ENCODE data around the gene YOD1.

YOD1 gene

GRCh38 chr1:207019161-207019560, 31.8 kb downstream of the YOD1 start:
- Histone ChIP-seq H3K4me2 (ENCODE audit: insufficient read depth, low read length) (no peak overlapping the region), H2AFZ (ENCODE audit: low read depth, low read length) (no peak overlapping the region), H3K4me3 (ENCODE audit: low read depth in 1 of 2, low read length in 2 of 2) (no peak overlapping the region), H3K9me3 (ENCODE audit: insufficient read depth, low read length, severe bottlenecking) (no peaks in the 10 kb centered on the region), H3K4me1 (ENCODE audit: insufficient read depth, low read length) (no peaks in the 10 kb centered on the region), H3K36me3 (ENCODE audit: insufficient read depth, low read length) (no peaks in the 10 kb centered on the region), H3K9ac (ENCODE audit: low read depth, low read length) (no peak overlapping the region), H3K79me2 (ENCODE audit: insufficient read depth, low read length) (no peaks in the 10 kb centered on the region), H4K20me1 (ENCODE audit: insufficient read depth, low read length) (no peaks in the 10 kb centered on the region), H3K27me3 (ENCODE audit: insufficient read depth, low read length, poor library complexity) (peaks cover 20% of the 10 kb centered on the region), H3K27ac (ENCODE audit: low read length) (no peak overlapping the region)
- no peak for TF ChIP-seq EZH2 (IDR thresholded peaks at IDR 0.05; ENCODE audit: borderline replicate concordance, low read depth, low read length, severe bottlenecking)
- TF ChIP-seq, protein P1, sequence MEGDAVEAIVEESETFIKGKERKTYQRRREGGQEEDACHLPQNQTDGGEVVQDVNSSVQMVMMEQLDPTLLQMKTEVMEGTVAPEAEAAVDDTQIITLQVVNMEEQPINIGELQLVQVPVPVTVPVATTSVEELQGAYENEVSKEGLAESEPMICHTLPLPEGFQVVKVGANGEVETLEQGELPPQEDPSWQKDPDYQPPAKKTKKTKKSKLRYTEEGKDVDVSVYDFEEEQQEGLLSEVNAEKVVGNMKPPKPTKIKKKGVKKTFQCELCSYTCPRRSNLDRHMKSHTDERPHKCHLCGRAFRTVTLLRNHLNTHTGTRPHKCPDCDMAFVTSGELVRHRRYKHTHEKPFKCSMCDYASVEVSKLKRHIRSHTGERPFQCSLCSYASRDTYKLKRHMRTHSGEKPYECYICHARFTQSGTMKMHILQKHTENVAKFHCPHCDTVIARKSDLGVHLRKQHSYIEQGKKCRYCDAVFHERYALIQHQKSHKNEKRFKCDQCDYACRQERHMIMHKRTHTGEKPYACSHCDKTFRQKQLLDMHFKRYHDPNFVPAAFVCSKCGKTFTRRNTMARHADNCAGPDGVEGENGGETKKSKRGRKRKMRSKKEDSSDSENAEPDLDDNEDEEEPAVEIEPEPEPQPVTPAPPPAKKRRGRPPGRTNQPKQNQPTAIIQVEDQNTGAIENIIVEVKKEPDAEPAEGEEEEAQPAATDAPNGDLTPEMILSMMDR (IDR thresholded peaks at IDR 0.05; ENCODE audit: borderline replicate concordance, extremely low read depth, low read length, poor library complexity, severe bottlenecking): no peak
- DNase-seq (no peak), ATAC-seq (ENCODE audit: insufficient read depth, low read depth) (no peak)

- H3K4me1 ChIP-seq (ENCODE audit: insufficient read depth, low read length): no peaks in the 10 kb centered on the region
- ATAC-seq (ENCODE audit: insufficient read depth, low read depth) (no peak), DNase-seq (no peak)
- no peak overlapping the region for H3K4me2 ChIP-seq (ENCODE audit: insufficient read depth, low read length)
- H3K36me3 ChIP-seq (ENCODE audit: insufficient read depth, low read length): no peaks in the 10 kb centered on the region
- TF ChIP-seq, protein P1 (IDR thresholded peaks at IDR 0.05; ENCODE audit: borderline replicate concordance, extremely low read depth, low read length, poor library complexity, severe bottlenecking): no peak
- TF ChIP-seq EZH2 (IDR thresholded peaks at IDR 0.05; ENCODE audit: borderline replicate concordance, low read depth, low read length, severe bottlenecking): no peak
- no peaks in the 10 kb centered on the region for H3K79me2 ChIP-seq (ENCODE audit: insufficient read depth, low read length)
- H3K4me3 ChIP-seq (ENCODE audit: low read depth in 1 of 2, low read length in 2 of 2): no peak overlapping the region
- H3K9ac ChIP-seq (ENCODE audit: low read depth, low read length): no peak overlapping the region
- no peaks in the 10 kb centered on the region for H3K9me3 ChIP-seq (ENCODE audit: insufficient read depth, low read length, severe bottlenecking)
- no peak overlapping the region for H3K27ac ChIP-seq (ENCODE audit: low read length)
- H2AFZ ChIP-seq (ENCODE audit: low read depth, low read length): no peak overlapping the region
- peaks cover 20% of the 10 kb centered on the region for H3K27me3 ChIP-seq (ENCODE audit: insufficient read depth, low read length, poor library complexity)
- no peaks in the 10 kb centered on the region for H4K20me1 ChIP-seq (ENCODE audit: insufficient read depth, low read length)
Observed at GRCh38 chr1:207018707-207019106, 32.3 kb downstream of the YOD1 start.

DNA sequence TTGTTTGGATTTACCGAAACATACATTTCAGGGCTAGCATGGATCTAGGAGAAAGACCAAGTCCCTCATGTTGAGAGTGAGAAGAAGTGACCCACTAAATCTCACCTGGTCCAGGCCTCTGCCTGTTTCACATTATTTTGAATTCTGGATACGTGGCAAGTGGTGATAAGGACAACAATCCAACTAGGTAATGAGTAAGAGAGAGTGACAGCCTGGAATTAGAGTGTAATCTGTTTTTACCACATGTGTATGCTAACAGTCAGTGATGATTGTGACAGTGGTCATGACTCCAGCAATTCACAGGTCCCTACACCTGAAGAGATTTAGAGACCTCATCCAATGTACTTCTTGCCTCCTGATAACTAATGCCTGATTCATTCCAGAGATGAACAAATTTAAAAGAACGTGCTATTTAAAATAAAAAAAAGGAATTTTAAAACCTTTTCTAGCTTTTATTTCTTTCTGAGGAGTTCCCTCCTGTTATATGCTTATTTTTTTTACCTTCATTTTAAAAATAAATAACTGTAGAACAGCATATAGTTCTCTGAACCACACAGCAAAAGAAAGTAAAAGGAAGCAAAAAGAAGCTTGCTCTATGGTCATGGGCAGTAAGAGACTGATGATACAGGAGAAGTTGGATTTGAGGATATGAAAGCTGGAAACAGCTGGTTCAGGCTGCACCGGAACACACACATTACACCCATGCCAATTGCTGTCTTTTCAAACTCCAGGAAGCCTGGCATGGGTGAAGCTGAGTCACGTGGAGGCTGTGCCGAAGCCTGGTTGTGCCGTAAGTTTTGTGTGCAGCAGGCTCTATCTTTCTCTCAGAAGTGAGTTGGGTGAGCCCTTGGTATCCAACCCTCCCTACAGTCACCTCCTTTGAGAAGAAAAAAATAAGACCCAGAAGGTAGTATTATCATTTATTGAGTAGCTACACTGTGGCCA, 33.1 kb downstream of the YOD1 start:
- ATAC-seq (ENCODE audit: insufficient read depth, low read depth): no peak
- no peaks in the 10 kb centered on the region for H4K20me1 ChIP-seq (ENCODE audit: insufficient read depth, low read length)
- H3K27ac ChIP-seq (ENCODE audit: low read length): no peak overlapping the region
- no peak overlapping the region for H3K4me2 ChIP-seq (ENCODE audit: insufficient read depth, low read length)
- H3K9ac ChIP-seq (ENCODE audit: low read depth, low read length): no peak overlapping the region
- H3K27me3 ChIP-seq (ENCODE audit: insufficient read depth, low read length, poor library complexity): peaks cover 28% of the 10 kb centered on the region
- no peaks in the 10 kb centered on the region for H3K9me3 ChIP-seq (ENCODE audit: insufficient read depth, low read length, severe bottlenecking)
- no peak for TF ChIP-seq EZH2 (IDR thresholded peaks at IDR 0.05; ENCODE audit: borderline replicate concordance, low read depth, low read length, severe bottlenecking)
- TF ChIP-seq, protein P1 (IDR thresholded peaks at IDR 0.05; ENCODE audit: borderline replicate concordance, extremely low read depth, low read length, poor library complexity, severe bottlenecking): no peak
- no peaks in the 10 kb centered on the region for H3K79me2 ChIP-seq (ENCODE audit: insufficient read depth, low read length)
- H3K36me3 ChIP-seq (ENCODE audit: insufficient read depth, low read length): no peaks in the 10 kb centered on the region
- no peak for DNase-seq
- H3K4me1 ChIP-seq (ENCODE audit: insufficient read depth, low read length): no peaks in the 10 kb centered on the region
- no peak overlapping the region for H2AFZ ChIP-seq (ENCODE audit: low read depth, low read length)
- H3K4me3 ChIP-seq (ENCODE audit: low read depth in 1 of 2, low read length in 2 of 2): no peak overlapping the region
